NCI-H446 treated with DMSO at 0.1 percent for 48 hours (cell line): Measurements from ENCODE around the gene ZNF668.
"Not testable (repeated sequence)": the region's sequence is repeated elsewhere in the genome, so short reads cannot be mapped to it uniquely, and the experiment has no call there.

Experiments
- DNase-seq: peaks from one replicate; lab custom pipeline; 2025; lab: John Stamatoyannopoulos, UW

The ZNF668 gene

DNA sequence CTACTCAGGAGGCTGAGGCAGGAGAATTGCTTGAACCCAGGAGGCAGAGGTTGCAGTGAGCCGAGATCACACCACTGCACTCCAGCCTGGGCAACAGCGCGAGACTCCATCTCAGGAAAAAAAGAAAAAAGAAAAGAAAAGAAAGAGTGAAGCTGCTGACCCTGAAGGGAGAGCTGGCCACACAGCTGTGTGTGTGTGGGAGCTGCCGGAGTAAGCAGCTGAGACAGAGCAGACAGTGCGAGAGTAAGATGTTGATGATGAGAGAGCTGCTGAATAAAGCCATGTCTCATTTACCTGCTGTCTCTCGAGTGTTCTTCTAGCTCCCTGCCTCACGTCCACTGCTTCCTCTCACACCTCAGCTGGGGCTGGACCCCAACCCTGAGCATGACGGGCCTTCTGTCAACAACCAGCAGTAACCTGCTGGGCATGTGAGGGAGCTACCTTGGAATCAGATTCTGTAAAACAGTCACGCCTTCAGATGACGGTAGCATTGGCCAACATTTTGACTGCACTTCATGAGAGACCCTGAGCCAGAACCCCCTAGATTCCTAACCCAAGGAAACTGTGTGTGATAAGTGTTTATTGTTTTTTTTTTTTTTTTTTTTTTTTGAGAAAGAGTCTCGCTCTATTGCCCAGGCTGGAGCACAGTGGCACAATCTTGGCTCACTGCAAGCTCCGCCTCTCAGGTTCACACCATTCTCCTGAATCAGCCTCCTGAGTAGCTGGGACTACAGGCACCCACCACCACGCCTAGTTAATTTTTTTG lies 27.0 kb upstream of the ZNF668 start:
- DNase-seq: not testable (repeated sequence)

DNA sequence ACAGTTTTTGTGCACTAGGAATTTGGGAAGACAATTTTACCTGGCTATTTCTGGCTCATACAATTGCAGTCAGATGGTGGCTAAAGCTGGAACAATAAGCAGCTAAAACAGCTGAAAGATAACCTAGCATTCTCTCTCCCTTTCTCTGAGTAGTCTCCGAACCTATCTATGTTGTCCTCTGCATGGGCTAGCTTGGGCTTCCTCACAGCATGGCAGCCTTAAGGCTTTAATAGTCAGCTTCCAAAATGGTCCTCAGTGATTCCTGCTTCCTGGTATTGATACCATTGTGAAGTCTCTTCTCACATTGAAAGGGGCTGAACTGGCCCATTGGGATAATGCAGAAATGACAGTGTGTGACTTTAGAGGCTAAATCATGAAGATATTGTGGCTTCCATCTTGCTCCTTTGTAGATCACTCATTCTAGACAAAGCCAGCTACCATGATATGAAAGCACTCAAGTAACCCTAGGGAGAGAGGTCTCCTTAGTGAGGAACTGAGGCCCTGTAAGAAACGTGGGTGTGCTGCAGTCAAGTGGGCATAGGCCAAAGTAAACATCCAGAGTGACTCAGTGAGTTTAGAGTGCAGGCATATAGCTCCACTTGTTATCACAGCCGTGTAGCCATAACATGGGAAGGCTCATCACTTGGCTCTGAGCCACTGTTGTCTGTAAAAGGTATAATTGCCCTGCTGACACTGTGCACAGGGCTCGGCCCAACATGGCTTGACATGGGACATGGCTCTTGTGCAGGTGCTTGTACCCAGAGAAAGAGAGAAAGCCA lies 26.0 kb upstream of the ZNF668 start:
- no peak for DNase-seq

DNA sequence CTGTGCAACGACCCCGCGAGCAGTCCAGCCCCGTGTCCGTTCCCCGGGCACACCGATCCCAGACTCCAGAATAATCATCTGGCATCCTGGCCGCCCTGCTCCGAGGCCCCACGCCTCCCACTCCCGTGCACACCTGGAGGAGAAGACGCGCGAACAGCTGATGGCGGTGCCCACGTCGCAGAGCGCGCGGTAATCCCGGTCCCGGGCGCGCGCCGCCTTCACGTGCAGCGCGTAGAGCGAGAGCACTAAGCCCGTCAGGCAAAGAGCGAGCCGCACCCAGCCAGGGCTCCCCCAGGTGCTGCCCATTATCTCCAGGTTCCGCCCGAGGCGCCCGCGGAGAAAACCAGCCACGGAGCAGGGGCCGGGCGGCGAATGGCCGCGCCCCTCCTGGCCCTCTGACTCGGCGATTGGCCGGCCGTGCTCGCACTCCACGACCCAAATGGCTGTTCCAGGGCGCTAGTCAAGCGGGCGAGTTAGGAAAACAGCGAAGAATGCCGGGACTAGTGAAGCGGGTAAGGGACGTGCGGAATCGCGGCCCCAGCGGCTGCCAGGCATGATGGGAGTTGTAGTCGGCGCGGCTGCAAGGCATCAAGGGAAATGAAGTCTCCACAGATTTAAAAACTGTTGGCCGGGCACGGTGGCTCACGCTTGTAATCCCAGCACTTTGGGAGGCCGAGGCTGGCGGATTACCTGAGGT lies 20.5 kb upstream of the ZNF668 start, which contains the start of gene VKORC1:
VKORC1 (minus strand) TSS at position 374 of the 697 bp plus-strand sequence; CDS start at position 306, 68 bp downstream.
- peak; percentile 91 for DNase-seq

DNA sequence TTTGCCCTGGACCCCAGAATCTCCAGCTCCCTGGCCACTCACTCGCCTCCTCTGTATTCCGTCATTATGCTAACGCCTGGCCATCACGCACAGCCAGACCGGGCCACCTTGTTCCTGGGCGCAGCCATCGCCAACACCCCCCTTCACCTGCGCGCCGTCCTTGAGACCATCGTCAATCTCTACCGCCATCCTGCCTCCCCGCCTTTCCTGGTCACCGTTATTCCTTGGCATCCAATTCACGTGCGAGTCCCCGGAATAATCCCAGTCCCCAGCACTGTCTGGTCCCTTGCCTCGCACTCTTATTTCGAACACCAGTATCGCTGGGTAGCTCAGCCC lies 20.0 kb upstream of the ZNF668 start:
- no peak for DNase-seq

DNA sequence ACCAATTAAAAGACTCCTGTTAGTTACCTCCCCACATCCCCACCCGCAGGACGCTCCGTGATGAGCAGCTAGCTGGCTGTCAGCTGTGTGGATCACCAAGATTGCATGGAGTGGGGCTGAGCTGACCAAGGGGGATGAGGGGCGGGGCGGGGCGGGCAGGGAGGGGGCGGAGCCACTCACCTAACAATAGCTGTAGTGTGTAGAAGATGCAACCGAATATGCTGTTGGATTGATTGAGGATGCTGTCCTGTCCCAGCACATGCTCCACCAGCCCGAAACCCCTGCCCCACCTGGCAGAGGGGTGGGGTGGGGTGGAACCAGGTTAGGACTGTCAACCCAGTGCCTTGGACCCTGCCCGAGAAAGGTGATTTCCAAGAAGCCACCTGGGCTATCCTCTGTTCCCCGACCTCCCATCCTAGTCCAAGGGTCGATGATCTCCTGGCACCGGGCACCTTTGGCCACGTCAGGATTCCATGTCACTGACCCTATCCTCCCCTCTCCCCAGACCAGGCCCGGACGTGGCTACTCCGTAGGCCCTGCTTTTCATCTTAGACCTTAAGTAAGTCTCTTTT lies 19.2 kb upstream of the ZNF668 start:
- DNase-seq: no peak

DNA sequence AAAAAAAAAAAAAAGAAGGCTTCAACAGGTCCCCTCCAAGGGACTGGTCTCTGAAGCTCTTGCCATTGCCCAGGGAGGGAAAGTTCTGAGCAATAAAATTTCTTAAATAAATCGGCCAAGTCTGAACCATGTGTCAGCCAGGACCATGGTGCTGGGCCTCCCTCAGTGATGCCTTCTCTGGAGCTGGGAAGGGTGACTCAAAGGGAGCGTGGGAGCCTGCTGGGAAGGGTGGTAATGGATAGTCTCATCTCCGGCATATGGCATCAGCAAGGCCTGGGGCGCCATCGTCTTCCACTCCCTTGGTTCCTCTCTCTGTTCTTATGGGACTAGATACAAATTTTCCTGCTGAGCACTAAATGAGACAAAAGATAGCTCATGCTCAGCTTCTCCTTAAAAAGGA lies 18.3 kb upstream of the ZNF668 start:
- no peak for DNase-seq

DNA sequence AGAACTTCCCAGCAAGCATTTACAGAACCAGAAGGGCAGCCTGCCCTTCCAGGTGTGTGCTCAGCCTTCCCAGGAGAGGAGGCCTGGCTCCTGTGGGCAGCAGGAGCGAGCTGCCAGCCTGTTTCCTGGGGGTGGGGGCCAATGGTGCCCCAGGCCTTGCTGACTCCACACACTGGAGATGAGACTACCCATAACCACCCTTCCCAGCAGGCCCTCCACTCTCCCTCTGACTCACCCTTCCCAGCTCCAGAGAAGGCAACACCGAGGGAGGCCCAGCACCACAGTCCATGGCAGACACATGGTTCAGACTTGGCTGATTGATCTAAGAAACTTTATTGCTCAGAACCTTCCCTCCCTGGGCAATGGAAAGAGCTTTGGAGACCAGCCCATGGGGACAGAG lies 16.5 kb upstream of the ZNF668 start:
- no peak for DNase-seq

DNA sequence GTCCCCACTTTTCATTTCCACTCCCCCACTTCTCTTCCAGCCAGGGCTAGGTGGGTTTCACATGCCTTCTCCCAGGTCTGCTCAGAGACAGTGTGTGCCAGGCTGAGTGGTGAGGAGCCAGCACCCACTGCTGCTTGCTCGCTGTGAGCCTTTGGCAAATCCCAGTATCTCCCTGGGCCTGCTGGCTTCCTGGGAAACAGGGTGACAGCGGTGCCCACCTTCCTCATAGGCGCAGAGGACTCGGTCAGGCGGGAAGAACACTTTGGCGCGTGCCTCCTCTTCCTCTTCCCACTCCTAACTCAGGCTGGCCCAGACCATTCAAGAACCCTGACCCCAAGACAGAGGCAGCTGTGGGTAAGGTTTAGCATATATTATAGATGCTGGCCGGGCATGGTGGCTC lies 15.2 kb upstream of the ZNF668 start:
- no peak for DNase-seq

DNA sequence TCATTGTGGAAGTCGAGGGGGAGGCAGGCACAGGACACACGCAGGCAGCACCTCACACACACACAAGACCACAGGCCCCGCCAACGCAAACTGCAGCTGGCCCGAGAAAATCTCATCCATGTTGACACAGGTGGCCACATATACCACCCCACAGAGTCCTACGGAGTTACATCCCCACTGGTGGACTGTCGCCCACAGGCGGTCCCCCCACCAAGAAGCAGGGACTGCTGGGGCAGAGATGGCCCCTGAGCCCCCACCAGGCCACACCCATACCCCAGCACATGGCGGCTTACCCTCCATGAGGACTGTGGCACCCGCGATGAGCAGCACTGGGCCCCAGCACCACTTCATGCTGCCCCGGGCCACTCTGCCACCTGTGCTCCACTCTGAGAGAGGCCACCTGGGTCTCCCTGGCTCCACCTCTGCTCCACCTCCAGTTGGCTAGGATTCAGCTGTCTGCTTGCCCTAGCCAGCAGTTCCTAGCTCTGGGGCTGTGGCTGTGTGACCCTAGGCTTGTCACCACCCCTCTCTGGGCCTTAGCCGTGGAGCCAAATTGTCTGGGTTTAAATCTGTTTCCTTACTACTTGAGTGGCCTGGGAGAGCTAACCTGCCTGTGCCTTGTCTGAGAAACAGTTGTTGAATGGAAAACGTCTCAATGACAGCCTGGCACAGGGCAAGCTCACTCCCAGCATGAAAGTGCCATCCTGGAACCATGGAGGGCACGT lies 14.6 kb upstream of the ZNF668 start, which contains the start of gene PRSS53:
PRSS53 (minus strand) TSS at position 485 of the 725 bp plus-strand sequence; CDS start at position 351, 134 bp downstream.
- DNase-seq: no peak

DNA sequence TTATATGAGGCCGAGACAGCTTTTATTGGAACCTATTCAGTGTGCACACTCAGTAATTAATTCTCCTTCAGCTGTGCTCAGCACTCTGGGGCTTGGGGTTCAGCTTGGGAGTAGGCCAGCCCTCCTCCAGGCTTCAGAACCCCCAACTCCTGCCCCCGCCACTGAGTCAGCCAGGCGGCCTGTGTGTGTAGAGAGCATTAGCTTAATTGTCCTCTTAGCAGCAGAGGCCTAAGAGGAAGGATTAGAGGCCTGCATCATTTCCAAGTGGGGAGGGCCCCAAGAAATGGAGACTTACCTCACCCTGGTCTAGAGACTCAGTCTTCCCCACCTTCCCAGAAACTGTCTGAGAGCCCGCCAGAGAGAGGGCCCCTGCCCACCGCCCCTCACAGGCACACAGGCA lies 13.9 kb upstream of the ZNF668 start:
- no peak for DNase-seq

DNA sequence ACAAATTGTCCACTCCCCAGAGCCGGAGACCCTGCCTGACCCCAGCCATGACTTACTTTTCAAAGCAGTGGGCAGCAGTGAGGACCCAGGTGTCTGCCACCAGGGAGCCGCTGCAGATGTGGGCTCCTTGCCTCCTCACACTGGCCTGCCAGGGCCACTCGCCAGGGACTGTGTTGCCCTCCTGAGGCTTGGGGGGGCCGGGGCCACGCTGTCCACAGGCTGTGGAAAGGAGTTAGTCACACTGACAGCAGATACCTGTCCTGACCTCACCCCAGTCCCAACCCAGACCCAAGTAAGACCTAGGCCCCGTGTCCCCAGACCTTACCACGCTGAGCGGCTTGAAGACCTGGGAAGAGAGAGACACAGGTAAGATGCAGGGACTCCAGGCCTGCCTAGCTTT lies 13.4 kb upstream of the ZNF668 start:
- no peak for DNase-seq

DNA sequence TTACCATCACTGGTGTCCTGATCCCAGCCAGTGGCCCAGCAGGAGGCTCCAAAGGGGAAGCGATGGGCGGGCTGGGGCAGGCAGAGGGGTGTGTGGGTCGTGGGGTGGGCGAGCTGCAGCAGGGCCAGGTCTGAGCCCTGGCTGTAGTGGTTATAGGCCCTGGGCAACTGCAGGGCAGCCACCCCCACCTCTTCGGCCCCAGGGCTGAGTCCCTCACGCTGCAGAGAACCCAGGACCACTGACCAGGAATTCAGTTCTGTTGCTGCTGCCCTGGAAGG lies 12.5 kb upstream of the ZNF668 start:
- no peak for DNase-seq

DNA sequence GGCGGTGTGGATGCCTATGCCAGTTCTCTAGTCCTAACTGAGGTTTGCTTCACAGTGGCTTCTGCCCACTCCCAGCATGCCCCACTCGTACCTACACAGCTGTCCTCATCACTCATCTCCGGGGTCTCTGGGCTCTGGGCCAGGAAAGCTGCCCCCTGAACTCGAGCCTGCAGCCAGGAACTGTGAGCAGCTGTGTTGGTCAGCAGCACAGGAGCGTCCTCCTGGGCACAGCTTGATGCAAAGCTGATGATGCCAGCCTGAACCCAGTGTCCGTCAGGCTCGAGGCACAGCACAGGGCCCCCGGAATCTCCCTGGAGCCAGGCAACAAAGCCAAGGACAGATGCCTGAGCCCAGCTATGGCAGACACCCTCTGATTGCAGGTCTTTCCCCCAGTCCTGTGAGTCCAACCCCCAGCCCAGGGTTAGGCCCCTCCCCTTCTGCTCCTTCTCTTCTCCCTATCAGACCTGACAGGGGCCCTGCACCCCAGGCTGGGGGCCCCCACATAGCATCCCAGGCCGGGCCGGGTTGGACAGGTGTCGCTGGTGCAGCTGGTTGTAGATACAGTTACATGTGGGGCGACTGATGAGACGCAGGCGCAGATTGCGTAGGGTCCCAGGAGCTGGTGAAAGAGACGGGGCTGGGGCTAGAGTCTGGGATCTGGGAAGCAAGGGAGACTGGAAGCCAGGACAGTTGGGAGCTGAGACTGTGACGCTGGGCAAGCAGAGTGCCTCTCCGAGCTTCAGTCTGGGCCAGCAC lies 12.0 kb upstream of the ZNF668 start:
- no peak for DNase-seq

DNA sequence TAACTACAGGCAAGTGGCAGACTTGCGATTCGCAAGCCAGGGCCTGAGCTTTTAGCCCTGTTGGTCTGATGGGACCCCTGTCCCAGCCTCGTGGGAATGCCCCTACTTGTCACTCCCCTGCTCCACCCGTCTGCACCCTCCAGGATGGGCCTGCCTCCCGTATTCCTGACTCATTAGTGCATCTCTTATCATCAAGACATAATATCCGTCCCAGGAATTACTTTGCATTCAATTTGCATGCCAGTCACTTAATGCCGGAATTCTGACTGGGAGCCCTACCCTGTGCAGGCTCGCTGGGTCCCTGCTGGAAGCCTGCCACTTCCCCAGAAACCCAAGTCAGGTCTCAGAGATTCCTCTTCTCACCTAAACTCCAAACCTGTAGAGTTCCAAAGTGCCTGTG lies 11.4 kb upstream of the ZNF668 start:
- DNase-seq: no peak

DNA sequence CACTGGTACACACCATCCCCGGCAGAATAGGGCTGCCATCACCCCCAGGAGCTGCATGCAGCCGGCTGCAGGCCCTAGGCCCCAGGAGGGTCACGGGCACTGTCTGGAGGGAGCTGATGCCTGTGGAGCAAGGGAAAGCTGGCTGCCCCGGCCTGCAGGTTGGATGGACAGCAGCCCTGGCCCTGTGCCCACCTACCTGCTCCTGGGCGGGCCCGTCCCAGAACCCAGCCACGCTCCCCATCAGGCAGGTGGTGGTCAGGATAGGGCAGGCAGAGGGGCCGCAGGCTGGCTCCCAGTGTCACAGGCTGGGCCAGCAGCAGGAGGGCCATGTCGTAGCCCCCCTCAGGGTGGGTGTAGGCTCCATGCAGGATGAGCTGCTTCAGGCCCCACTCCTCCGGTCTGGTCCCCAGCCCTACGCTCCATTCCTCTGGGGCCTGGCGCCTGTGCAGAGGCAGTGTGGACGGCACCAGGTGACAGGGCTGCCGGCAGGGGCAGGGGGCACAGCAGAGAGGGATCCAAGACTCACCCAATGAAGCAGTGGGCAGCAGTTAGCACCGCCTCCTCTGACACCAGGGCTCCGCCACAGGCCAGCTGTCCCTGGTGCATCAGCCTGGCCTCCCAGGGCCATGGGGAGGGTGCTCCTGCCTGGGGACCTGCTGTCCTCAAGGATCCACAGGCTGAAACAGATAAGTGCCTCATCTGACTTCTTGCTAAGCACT lies 10.7 kb upstream of the ZNF668 start:
- DNase-seq: no peak

DNA sequence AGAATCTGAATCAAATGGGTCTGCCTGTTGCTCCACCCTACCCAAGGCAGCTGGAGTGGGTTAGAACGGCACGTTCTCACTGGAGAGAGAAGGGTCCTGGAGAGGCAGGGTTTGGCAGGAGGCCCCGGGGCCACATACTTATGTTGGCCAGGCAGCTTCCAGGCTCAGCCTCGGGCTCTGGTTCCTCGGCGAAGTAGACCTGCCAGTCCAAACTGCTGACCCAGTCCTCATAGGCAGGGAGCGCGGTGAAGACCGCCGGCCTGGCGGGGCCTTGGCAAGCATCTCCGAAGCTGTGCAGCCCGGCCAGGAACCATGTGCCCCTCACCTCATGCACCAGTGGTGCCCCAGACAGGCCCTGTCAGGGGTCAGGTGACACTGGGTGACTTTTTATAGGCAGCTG lies 9.9 kb upstream of the ZNF668 start:
- DNase-seq: no peak

DNA sequence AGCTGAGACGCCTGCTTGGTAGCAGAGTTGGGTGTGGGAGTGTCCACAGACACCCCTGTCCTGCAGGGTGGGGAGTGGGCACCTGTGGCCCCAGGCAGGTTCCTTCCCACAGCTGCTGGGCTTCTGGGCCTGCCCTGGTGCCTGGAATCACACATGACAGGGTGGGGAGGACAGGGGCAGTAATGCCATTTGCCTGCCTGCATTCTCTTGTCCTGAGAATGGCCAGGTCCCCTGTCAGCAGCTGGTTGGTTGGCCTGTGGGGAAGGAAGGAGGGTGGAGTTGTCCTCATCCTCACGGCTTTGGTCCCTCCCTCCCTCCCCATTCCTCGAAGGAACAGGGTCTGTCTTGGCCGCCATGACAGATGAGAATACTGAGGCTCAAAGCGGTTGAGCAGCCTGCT lies 9.5 kb upstream of the ZNF668 start:
- no peak for DNase-seq

DNA sequence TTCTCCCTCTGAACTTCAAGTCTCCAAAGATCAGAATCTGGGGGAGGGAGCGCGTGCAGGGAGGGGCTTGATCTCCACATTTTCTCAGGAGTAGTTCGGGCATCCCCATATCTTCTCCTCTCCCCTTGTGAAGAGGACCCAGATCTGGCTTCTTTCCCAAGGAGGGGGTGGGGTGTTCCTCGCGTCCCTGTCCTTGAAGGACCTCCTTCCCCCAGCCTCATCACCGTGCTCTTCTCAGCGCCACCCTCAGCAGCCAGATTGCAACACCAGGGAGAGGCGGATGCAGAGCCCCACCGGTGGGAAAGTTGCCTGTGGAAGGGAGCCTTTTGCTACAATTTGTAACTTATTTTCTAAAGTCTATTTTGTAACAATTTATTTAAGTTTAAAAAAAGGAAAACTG lies 9.0 kb upstream of the ZNF668 start:
- DNase-seq: no peak

DNA sequence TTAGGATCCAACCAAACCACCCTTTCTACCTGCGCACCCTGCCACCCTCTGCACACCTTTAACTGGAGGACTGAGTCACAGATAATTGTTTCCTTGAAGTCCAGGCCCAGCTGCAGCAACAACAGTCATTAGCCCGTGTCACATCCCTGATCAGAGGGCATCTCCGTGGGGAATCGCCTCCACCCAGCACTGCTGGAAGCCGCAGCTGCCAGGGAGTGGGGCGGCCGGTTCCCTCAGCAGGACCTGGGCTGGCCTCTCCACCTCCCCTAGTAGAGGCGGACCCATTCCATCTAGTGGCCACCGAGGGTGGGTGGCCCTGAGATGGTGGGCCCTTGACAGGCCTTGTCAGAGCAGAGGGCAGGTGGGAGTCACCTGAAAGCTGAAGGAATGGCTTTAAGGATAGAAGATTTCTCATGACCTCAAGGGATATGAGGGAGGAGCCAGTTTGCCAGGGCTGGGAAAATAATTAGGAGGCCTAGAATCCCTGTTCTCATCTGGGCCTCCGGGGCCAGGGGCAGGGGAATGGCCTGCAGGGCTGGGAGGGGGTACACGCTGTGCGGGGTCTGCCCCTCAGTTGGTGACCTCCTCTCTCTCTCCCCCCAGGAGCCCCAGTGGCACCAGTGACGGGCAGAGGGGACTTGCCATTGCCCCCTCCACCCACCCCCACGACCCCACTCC lies 8.5 kb upstream of the ZNF668 start:
- DNase-seq: no peak
